C4-2B (cell line): ENCODE results near the gene ITSN1.

ENCODE experiments used
- H3K27ac ChIP-seq: fragments of 450-650 bp; 2 replicates; pipeline ENCODE4 v1.5.1; 2017
- ZFX ChIP-seq: fragments of 450-650 bp; IDR thresholded peaks from 2 replicates; pipeline ENCODE4 v1.6.1; 2017
- TF ChIP-seq, protein P1 (sequence below): fragments of 450-650 bp; conservative IDR thresholded peaks from 2 replicates; pipeline ENCODE4 v1.5.1; 2017; ENCODE audit warnings: mild to moderate bottlenecking

Gene ITSN1

DNA sequence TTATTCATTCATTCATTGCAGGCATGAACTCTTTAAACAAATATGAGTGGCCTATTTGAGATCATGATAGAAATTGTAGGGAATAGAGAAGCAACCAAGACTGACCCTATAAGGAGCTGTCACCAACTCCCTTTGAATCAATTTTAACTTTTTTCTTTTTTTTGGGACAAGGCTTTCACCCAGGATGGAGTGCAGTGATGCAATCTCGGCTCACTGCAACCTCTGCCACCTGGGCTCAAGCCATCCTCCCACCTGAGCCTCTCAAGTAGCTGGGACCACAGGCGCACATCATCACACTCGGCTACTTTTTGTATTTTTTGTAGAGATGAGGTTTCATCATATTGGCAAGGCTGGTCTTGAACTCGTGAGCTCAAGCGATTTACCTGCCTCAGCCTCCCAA, 290.4 kb downstream of the ITSN1 start:
- H3K27ac ChIP-seq, result no peak overlapping the region
- TF ChIP-seq, protein P1, sequence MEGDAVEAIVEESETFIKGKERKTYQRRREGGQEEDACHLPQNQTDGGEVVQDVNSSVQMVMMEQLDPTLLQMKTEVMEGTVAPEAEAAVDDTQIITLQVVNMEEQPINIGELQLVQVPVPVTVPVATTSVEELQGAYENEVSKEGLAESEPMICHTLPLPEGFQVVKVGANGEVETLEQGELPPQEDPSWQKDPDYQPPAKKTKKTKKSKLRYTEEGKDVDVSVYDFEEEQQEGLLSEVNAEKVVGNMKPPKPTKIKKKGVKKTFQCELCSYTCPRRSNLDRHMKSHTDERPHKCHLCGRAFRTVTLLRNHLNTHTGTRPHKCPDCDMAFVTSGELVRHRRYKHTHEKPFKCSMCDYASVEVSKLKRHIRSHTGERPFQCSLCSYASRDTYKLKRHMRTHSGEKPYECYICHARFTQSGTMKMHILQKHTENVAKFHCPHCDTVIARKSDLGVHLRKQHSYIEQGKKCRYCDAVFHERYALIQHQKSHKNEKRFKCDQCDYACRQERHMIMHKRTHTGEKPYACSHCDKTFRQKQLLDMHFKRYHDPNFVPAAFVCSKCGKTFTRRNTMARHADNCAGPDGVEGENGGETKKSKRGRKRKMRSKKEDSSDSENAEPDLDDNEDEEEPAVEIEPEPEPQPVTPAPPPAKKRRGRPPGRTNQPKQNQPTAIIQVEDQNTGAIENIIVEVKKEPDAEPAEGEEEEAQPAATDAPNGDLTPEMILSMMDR, result no peak
- TF ChIP-seq ZFX, result no peak

DNA sequence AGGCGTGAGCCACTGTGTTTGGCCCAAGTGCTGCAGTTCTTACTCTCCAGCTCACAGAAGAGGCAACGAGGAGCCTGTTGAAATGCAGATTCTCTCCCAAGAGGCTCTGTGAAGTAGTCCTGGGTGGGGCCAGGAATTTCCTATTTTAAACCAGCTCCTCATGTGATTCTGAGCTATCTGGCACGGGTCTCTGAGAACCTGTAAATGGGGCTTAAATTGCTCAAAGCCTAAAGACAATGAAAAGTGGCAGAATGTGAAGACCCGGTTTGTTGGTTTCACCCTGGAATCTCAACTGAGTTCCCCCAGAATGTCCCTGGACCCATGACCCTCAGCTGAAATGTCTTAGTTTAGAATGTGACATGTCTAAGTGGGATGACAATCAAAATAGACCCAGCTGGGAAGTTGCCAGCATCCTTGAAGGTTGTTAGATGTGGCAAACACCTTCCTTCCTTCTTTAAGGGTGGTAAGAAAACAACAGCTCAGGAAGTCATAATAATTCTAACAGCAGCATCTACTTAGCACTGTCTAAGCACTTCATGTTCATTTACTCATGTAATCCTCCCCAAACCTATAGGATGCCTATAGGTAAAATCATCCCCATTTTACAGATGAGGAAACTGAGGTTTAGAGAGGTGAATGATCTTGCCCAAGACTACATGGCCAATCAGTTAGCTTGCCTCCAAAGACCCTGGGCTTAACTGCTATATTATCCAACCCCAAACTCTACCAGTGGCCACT, 294.2 kb downstream of the ITSN1 start:
- H3K27ac ChIP-seq, result no peak overlapping the region
- TF ChIP-seq, protein P1, result no peak
- no peak for TF ChIP-seq ZFX

DNA sequence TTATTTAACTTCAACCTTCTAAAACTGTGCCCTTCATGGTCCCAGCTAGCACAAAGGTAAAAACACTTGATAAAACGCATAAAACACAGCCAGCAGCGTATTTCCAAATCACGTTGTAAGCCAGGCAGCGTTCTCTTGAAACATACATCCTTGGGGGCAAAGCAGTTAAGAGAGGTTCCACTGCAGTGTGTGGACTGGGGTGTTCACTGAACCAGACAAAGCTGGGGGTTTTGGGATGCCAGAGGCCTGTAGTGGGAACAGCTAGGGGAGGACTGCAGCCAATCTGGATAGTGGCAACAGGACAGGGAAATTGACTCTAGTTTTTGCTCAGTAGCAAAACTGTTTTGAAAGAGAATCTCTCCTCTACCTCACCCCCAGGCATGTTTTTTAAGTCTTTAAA, 294.8 kb downstream of the ITSN1 start:
- H3K27ac ChIP-seq, result no peak overlapping the region

DNA sequence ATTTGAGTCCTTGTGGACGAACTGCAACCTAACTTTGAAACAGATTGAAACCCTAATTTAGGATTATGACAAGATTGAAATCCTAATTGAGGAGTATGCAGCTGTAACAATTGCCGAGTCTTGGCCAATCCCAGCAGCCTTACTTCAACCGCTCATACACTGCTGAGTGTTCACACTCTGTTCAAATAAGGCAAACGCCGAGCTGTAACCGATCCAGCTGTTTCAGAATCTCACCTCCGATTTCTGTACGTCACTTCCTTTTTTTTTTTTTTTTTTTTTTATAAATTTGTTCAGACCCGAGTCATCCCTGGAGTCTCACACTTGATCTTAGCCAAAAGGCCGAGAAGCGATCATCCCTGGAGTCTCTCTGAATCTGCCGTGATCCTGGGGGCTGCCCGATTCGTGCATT, 295.6 kb downstream of the ITSN1 start:
- no peak overlapping the region for H3K27ac ChIP-seq
- TF ChIP-seq ZFX, result no peak

More for the DNA sequence above, 294.8 kb downstream of the ITSN1 start:
- TF ChIP-seq, protein P1, result no peak
- no peak for TF ChIP-seq ZFX

- no peak for TF ChIP-seq ZFX
- TF ChIP-seq, protein P1, result no peak
- H3K27ac ChIP-seq, result no peak overlapping the region
Measured at GRCh38 chr21:33938381-33938780, 296.1 kb downstream of the ITSN1 start.

DNA sequence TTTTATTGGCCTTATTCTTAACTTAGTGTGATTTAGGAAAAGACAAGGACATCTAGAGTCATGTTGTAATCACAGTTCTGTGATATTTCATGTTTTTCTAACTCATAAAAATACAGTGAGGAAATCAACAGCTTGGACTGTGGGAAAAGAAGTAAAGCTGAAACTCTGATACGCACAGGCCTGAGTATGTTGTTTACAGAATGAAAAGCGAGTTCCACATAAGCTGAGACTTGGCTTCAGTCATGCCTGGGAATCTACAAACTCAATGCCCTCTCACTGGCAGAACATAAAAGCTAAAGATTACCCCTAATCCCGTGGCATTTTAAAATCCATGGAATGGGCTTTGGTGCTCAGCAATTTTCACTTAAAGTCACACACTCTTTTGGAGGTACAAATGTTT, 296.9 kb downstream of the ITSN1 start:
- no peak overlapping the region for H3K27ac ChIP-seq
- TF ChIP-seq ZFX, result no peak
- TF ChIP-seq, protein P1, result no peak

GRCh38 chr21:33940164-33940880, 298.0 kb downstream of the ITSN1 start:
- no peak for TF ChIP-seq ZFX
- TF ChIP-seq, protein P1, result no peak

More at GRCh38 chr21:33940164-33940880, 298.0 kb downstream of the ITSN1 start:
- no peak overlapping the region for H3K27ac ChIP-seq
